ENCODE results near the gene POGZ.
"Not testable (repeated sequence)": the region's sequence is repeated elsewhere in the genome, so short reads cannot be mapped to it uniquely, and the experiment has no call there.

POGZ gene

GRCh38 chr1:151391079-151391563 lies 68.2 kb downstream of the POGZ start:
- no peak for TF ChIP-seq CTCF (IDR thresholded peaks at IDR 0.05; ENCODE audit: insufficient read depth, low read depth, low read length, missing control alignments)
- DNase-seq (ENCODE audit: low read depth): no peak
- no peak overlapping the region for H3K4me3 ChIP-seq (ENCODE audit: low read length)

- DNase-seq (ENCODE audit: low read depth); H3K4me3 ChIP-seq (ENCODE audit: low read length): not testable (repeated sequence)
Observed at GRCh38 chr1:151390221-151391078, 68.8 kb downstream of the POGZ start.

GRCh38 chr1:151386002-151386401 lies 73.3 kb downstream of the POGZ start:
- TF ChIP-seq CTCF (IDR thresholded peaks at IDR 0.05; ENCODE audit: insufficient read depth, low read depth, low read length, missing control alignments): no peak
- H3K4me3 ChIP-seq (ENCODE audit: low read length): no peak overlapping the region
- no peak for DNase-seq (ENCODE audit: low read depth)

- H3K4me3 ChIP-seq (ENCODE audit: low read length): no peak overlapping the region
- no peak for TF ChIP-seq CTCF (IDR thresholded peaks at IDR 0.05; ENCODE audit: insufficient read depth, low read depth, low read length, missing control alignments)
- no peak for DNase-seq (ENCODE audit: low read depth)
Observed at GRCh38 chr1:151384584-151384983, 74.7 kb downstream of the POGZ start.

GRCh38 chr1:151377150-151377884 lies 82.0 kb downstream of the POGZ start:
- TF ChIP-seq CTCF (IDR thresholded peaks at IDR 0.05; ENCODE audit: insufficient read depth, low read depth, low read length, missing control alignments): no peak
- no peak for DNase-seq (ENCODE audit: low read depth)
- H3K4me3 ChIP-seq (ENCODE audit: low read length): no peak overlapping the region

- no peak for TF ChIP-seq CTCF (IDR thresholded peaks at IDR 0.05; ENCODE audit: insufficient read depth, low read depth, low read length, missing control alignments)
- no peak for DNase-seq (ENCODE audit: low read depth)
- no peak overlapping the region for H3K4me3 ChIP-seq (ENCODE audit: low read length)
Observed at GRCh38 chr1:151373196-151373595, 86.1 kb downstream of the POGZ start.
